HG02763 (cell line): ENCODE measurements around the gene ARF6.
"Not testable (repeated sequence)": the region's sequence is repeated elsewhere in the genome, so short reads cannot be mapped to it uniquely, and the experiment has no call there.

Source experiments
- ATAC-seq: cut with Tn5 transposase; IDR thresholded peaks from one replicate; pipeline ENCODE4 v1.9.1; 2021; ENCODE audit warnings: mild to moderate bottlenecking, moderate library complexity; ENCODE audit not compliant: unreplicated experiment

The ARF6 gene

GRCh38 chr14:49902679-49903246 lies 9.9 kb downstream of the ARF6 start:
- not testable (repeated sequence) for ATAC-seq

- ATAC-seq, result no peak
These were observed 11.4 kb downstream of the ARF6 start for GRCh38 chr14:49904270-49904669.

GRCh38 chr14:49905989-49906388 lies 13.1 kb downstream of the ARF6 start:
- no peak for ATAC-seq

GRCh38 chr14:49907186-49907585 lies 14.3 kb downstream of the ARF6 start:
- ATAC-seq, result no peak

- no peak for ATAC-seq
These were observed 15.5 kb downstream of the ARF6 start for GRCh38 chr14:49908433-49908782.

- ATAC-seq, result no peak
These were observed 16.1 kb downstream of the ARF6 start for GRCh38 chr14:49909016-49909415.

GRCh38 chr14:49915085-49915484 lies 22.2 kb downstream of the ARF6 start:
- no peak for ATAC-seq

GRCh38 chr14:49918706-49919105 lies 25.8 kb downstream of the ARF6 start:
- no peak for ATAC-seq

- ATAC-seq, result no peak
These were observed 27.2 kb downstream of the ARF6 start for GRCh38 chr14:49919825-49920659.

- ATAC-seq, result no peak
These were observed 28.1 kb downstream of the ARF6 start for GRCh38 chr14:49920935-49921334.

- ATAC-seq, result no peak
These were observed 28.5 kb downstream of the ARF6 start for GRCh38 chr14:49921401-49921800.

- ATAC-seq, result no peak
These were observed 30.6 kb downstream of the ARF6 start for GRCh38 chr14:49923442-49923841.

- no peak for ATAC-seq
These were observed 31.0 kb downstream of the ARF6 start for GRCh38 chr14:49923881-49924280.

- ATAC-seq, result no peak
These were observed 32.0 kb downstream of the ARF6 start for GRCh38 chr14:49924852-49925251.

- no peak for ATAC-seq
These were observed 33.9 kb downstream of the ARF6 start for GRCh38 chr14:49926803-49927202.

GRCh38 chr14:49928015-49928414 lies 35.1 kb downstream of the ARF6 start:
- ATAC-seq, result no peak

- no peak for ATAC-seq
These were observed 37.8 kb downstream of the ARF6 start for GRCh38 chr14:49930720-49931119.

GRCh38 chr14:49931523-49931922 lies 38.6 kb downstream of the ARF6 start:
- no peak for ATAC-seq

- ATAC-seq, result no peak
These were observed 40.2 kb downstream of the ARF6 start for GRCh38 chr14:49933128-49933527.

GRCh38 chr14:49933704-49934103 lies 40.8 kb downstream of the ARF6 start:
- no peak for ATAC-seq

- no peak for ATAC-seq
These were observed 41.8 kb downstream of the ARF6 start for GRCh38 chr14:49934646-49935045.

GRCh38 chr14:49935526-49935925 lies 42.6 kb downstream of the ARF6 start:
- no peak for ATAC-seq

GRCh38 chr14:49936246-49936645 lies 43.4 kb downstream of the ARF6 start:
- not testable (repeated sequence) for ATAC-seq
